Activated CD8-positive, alpha-beta T cell treated with anti-CD3 and anti-CD28 coated beads for 36 hours (primary cell): ENCODE results near the gene PRKCE. TPM values are rescaled to one million over a fixed set of nuclear protein-coding genes. Genes with fewer than 3 reads are reported as not detected.

Source experiments
- ATAC-seq: fragments of 200-7000 bp; cut with Tn5 transposase; one replicate; pipeline ENCODE4 v1.10.0; 2021; ENCODE audit warnings: mild to moderate bottlenecking, moderate library complexity
- CTCF ChIA-PET: fragments of 350-600 bp; sonication (Branson Sonifier 250); formaldehyde crosslinking; loops from one replicate; lab custom pipeline; 2021; ENCODE audit warnings: antibody characterized with exemption; lab: Charles Lee
- POLR2A ChIA-PET: fragments of 350-600 bp; sonication (Branson Sonifier 250); formaldehyde crosslinking; loops from one replicate; lab custom pipeline; 2021; ENCODE audit warnings: antibody characterized with exemption; lab: Charles Lee
- DNase-seq: peaks from one replicate; pipeline ENCODE4 v3.0.0-alpha.2; 2020
- H3K27ac Mint-ChIP-seq: one replicate; pipeline ENCODE4 v1.8.0; 2021; ENCODE audit warnings: mild to moderate bottlenecking, mixed read lengths
- H3K27me3 Mint-ChIP-seq: one replicate; pipeline ENCODE4 v1.8.0; 2021; ENCODE audit warnings: mixed read lengths
- H3K36me3 Mint-ChIP-seq: one replicate; pipeline ENCODE4 v1.8.0; 2021; ENCODE audit warnings: low read depth, mixed read lengths
- H3K4me1 Mint-ChIP-seq: one replicate; pipeline ENCODE4 v1.8.0; 2021; ENCODE audit warnings: low read depth, mixed read lengths
- H3K4me3 Mint-ChIP-seq: one replicate; pipeline ENCODE4 v1.8.0; 2021; ENCODE audit warnings: mild to moderate bottlenecking, moderate library complexity, mixed read lengths
- H3K9me3 Mint-ChIP-seq: one replicate; pipeline ENCODE4 v1.8.0; 2021; ENCODE audit warnings: mixed read lengths
- CTCF ChIP-seq: fragments of 200-600 bp; IDR thresholded peaks from one replicate; pipeline ENCODE4 v1.8.0; 2022; ENCODE audit warnings: antibody characterized with exemption, mild to moderate bottlenecking
- intact Hi-C: fragments of 100-400 bp; cut with micrococcal nuclease; formaldehyde crosslinking; loops from one replicate; pipeline ENCODE4 v1.10.0; 2022
- total RNA-seq, 2 experiments: library from RNA; stranded (reverse); gene quantifications; one replicate each; pipeline ENCODE4 v1.2.3, GENCODE V29; 2021

PRKCE gene
- total RNA-seq, 2 experiments from 2014 or later: 11.5 to 11.9 TPM

- POLR2A ChIA-PET: no interaction called here
- intact Hi-C loops: no loop called here
Measured at GRCh38 chr2:46042207-46042637, 390.7 kb downstream of the PRKCE start.

GRCh38 chr2:46042711-46043110, 391.2 kb downstream of the PRKCE start:
- Mint-ChIP-seq H3K4me1 (peaks cover 6% of the 10 kb centered on the region), H3K4me3 (no peak overlapping the region), H3K27ac (no peak overlapping the region), H3K36me3 (no peaks in the 10 kb centered on the region), H3K9me3 (no peaks in the 10 kb centered on the region), H3K27me3 (no peaks in the 10 kb centered on the region)
- intact Hi-C loops: no loop called here
- TF ChIP-seq CTCF: no peak
- ATAC-seq (no peak), DNase-seq (no peak)
- CTCF ChIA-PET: interaction anchor here (1.1 kb wide), 1 partner anchor 21 kb away, joined by 4 read pairs; no protein-coding TSS in a partner anchor
- POLR2A ChIA-PET: no interaction called here

More at GRCh38 chr2:46042207-46042637, 390.7 kb downstream of the PRKCE start:
- no peak for ATAC-seq
- no peak for TF ChIP-seq CTCF
- Mint-ChIP-seq H3K27ac (no peak overlapping the region), H3K9me3 (no peaks in the 10 kb centered on the region), H3K27me3 (no peaks in the 10 kb centered on the region), H3K36me3 (no peaks in the 10 kb centered on the region), H3K4me3 (no peak overlapping the region), H3K4me1 (peaks cover 6% of the 10 kb centered on the region)
- no peak for DNase-seq
- CTCF ChIA-PET: interaction anchor here (1.1 to 2.2 kb wide), 2 partner anchors 21 kb away, joined by 4 to 12 read pairs; no protein-coding TSS in a partner anchor

- H3K4me3 Mint-ChIP-seq: no peak overlapping the region
- H3K27ac Mint-ChIP-seq: no peak overlapping the region
Measured at GRCh38 chr2:46045888-46046287, 394.4 kb downstream of the PRKCE start.

GRCh38 chr2:46047290-46047689, 395.8 kb downstream of the PRKCE start:
- no peak overlapping the region for H3K27ac Mint-ChIP-seq
- no peaks in the 10 kb centered on the region for H3K9me3 Mint-ChIP-seq
- no peaks in the 10 kb centered on the region for H3K27me3 Mint-ChIP-seq
- CTCF ChIA-PET: interaction anchor here (1.2 to 2.5 kb wide), 2 partner anchors 16 to 54 kb away, joined by 3 to 10 read pairs; no protein-coding TSS in a partner anchor
- H3K4me1 Mint-ChIP-seq: peaks cover 13% of the 10 kb centered on the region
- intact Hi-C loops: no loop called here
- H3K36me3 Mint-ChIP-seq: no peaks in the 10 kb centered on the region
- POLR2A ChIA-PET: no interaction called here
- no peak for DNase-seq
- no peak overlapping the region for H3K4me3 Mint-ChIP-seq
- ATAC-seq: no peak
- TF ChIP-seq CTCF: no peak

More at GRCh38 chr2:46045888-46046287, 394.4 kb downstream of the PRKCE start:
- DNase-seq (peak; percentile 11), ATAC-seq (peak; percentile 69)
- Mint-ChIP-seq H3K9me3 (no peaks in the 10 kb centered on the region), H3K36me3 (no peaks in the 10 kb centered on the region), H3K27me3 (no peaks in the 10 kb centered on the region), H3K4me1 (peaks cover 9% of the 10 kb centered on the region)
- ChIA-PET POLR2A (interaction anchor here (1.3 kb wide), 1 partner anchor 10 kb away, joined by 3 read pairs; no protein-coding TSS in a partner anchor), CTCF (interaction anchor here (1.1 kb wide), 1 partner anchor 17 kb away, joined by 5 read pairs; no protein-coding TSS in a partner anchor)
- intact Hi-C loops: no loop called here
- no peak for TF ChIP-seq CTCF

GRCh38 chr2:46048693-46049092, 397.2 kb downstream of the PRKCE start:
- no peak overlapping the region for H3K27ac Mint-ChIP-seq

More at GRCh38 chr2:46048693-46049092, 397.2 kb downstream of the PRKCE start:
- ChIA-PET POLR2A (interaction anchor here (0.6 kb wide), 1 partner anchor 297 kb away, joined by 3 read pairs; no protein-coding TSS in a partner anchor), CTCF (interaction anchor here (0.6 to 2.5 kb wide), 5 partner anchors 11 to 170 kb away, joined by 3 to 10 read pairs (median 3); no protein-coding TSS in a partner anchor)
- DNase-seq (no peak), ATAC-seq (no peak)
- Mint-ChIP-seq H3K9me3 (no peaks in the 10 kb centered on the region), H3K36me3 (no peaks in the 10 kb centered on the region), H3K4me1 (peaks cover 17% of the 10 kb centered on the region), H3K4me3 (no peak overlapping the region), H3K27me3 (no peaks in the 10 kb centered on the region)
- no peak for TF ChIP-seq CTCF
- intact Hi-C loops: no loop called here
